ENCODE results near the gene HSPG2.

Gene HSPG2

GRCh38 chr1:21911205-21912001, 25.7 kb downstream of the HSPG2 start:
- TF ChIP-seq, protein P1, sequence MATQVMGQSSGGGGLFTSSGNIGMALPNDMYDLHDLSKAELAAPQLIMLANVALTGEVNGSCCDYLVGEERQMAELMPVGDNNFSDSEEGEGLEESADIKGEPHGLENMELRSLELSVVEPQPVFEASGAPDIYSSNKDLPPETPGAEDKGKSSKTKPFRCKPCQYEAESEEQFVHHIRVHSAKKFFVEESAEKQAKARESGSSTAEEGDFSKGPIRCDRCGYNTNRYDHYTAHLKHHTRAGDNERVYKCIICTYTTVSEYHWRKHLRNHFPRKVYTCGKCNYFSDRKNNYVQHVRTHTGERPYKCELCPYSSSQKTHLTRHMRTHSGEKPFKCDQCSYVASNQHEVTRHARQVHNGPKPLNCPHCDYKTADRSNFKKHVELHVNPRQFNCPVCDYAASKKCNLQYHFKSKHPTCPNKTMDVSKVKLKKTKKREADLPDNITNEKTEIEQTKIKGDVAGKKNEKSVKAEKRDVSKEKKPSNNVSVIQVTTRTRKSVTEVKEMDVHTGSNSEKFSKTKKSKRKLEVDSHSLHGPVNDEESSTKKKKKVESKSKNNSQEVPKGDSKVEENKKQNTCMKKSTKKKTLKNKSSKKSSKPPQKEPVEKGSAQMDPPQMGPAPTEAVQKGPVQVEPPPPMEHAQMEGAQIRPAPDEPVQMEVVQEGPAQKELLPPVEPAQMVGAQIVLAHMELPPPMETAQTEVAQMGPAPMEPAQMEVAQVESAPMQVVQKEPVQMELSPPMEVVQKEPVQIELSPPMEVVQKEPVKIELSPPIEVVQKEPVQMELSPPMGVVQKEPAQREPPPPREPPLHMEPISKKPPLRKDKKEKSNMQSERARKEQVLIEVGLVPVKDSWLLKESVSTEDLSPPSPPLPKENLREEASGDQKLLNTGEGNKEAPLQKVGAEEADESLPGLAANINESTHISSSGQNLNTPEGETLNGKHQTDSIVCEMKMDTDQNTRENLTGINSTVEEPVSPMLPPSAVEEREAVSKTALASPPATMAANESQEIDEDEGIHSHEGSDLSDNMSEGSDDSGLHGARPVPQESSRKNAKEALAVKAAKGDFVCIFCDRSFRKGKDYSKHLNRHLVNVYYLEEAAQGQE (IDR thresholded peaks at IDR 0.05; ENCODE audit: insufficient replicate concordance, low read depth), result no peak
- TF ChIP-seq CTCF (IDR thresholded peaks at IDR 0.05; ENCODE audit: insufficient read depth, low read length) (no peak), SPI1 (IDR thresholded peaks at IDR 0.05; ENCODE audit: borderline replicate concordance, low read depth) (no peak), GABPA (IDR thresholded peaks at IDR 0.05; ENCODE audit: low read depth) (no peak), POLR2AphosphoS5 (IDR thresholded peaks at IDR 0.05; ENCODE audit: low read depth) (no peak)
- Histone ChIP-seq H3K4me3 (replicated peaks; ENCODE audit: insufficient read depth, low read length) (no peak overlapping the region), H3K27me3 (ENCODE audit: insufficient read depth, poor library complexity, severe bottlenecking) (no peaks in the 10 kb centered on the region), H3K27ac (replicated peaks) (no peak overlapping the region)
- DNase-seq (ENCODE audit: low read depth in 1 of 2, low spot score in 1 of 2), result no peak

DNA sequence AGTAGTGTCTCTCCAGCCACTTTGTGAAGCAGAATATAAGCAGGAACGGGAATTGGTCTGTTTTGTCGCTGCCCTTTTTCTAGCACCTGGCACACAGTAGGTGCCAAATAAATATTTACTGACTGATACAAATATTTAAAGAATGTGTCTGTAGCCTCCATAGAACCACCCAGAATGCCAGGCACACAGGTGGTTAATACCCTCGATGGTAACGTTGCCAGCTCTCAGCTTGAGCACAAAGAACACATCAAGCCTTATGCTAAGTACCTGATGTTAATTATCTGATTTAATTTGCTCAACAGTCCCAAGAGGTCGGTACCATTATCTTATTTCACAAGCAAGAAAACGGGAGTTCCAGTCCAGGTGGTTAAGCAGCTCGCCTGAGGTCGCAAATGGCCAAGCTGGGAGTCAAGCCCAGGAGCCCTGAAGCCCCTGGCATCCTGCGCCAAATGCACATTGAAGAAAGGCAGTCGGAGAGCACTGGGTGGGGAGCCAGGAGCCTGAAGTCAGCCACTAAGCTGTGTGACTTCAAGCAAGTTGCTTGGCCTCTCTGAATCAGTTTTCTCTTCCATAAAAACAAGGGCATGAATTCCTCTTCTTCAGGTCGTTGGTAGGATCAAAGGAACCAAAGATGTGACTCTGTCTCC, 26.4 kb downstream of the HSPG2 start:
- no peak for DNase-seq (ENCODE audit: low read depth in 1 of 2, low spot score in 1 of 2)
- Histone ChIP-seq H3K27ac (replicated peaks) (no peak overlapping the region; the same call in 1 of the 2 replicates), H3K27me3 (ENCODE audit: insufficient read depth, poor library complexity, severe bottlenecking) (no peaks in the 10 kb centered on the region), H3K4me3 (replicated peaks; ENCODE audit: insufficient read depth, low read length) (no peak overlapping the region)
- TF ChIP-seq POLR2AphosphoS5 (IDR thresholded peaks at IDR 0.05; ENCODE audit: low read depth) (no peak), CTCF (IDR thresholded peaks at IDR 0.05; ENCODE audit: insufficient read depth, low read length) (no peak), SPI1 (IDR thresholded peaks at IDR 0.05; ENCODE audit: borderline replicate concordance, low read depth) (no peak), GABPA (IDR thresholded peaks at IDR 0.05; ENCODE audit: low read depth) (no peak)
- TF ChIP-seq, protein P1 (IDR thresholded peaks at IDR 0.05; ENCODE audit: insufficient replicate concordance, low read depth), result no peak

DNA sequence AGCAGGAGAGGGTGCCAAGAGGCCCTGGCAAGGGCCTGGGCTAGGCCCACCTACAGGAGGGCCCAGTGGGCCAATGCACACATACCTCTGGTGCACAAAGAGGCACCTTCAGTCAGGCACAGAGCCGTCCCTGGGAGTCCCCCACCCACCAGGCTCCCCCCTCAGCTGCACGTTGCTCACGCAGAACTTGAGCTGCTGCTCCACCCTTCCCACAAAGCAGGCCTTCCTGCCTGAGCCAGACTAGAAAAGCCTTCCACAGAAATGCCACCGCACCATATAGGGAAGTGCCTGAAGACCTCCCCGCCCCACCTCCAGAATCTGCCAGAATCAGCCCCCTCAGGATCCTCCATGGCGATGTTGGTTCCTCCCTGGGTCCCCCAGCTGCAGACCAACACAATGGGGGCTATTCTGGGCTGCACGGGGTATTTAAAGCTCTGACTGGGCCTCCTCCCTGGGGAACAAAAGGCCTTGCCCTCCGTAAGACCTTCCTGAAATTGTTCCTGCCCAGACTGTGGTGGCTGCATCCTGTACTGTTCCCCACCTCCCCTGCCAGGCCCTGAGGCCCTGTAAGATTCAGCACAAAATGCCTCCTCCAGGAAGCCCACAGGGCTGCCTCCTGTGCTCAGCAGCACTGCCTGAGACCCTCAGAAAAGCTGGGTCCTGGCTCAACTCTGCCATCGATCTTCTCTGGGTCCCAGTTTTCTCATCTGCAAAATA, 27.2 kb downstream of the HSPG2 start:
- no peaks in the 10 kb centered on the region for H3K27me3 ChIP-seq (ENCODE audit: insufficient read depth, poor library complexity, severe bottlenecking)
- peak; percentile 90 for TF ChIP-seq SPI1 (IDR thresholded peaks at IDR 0.05; ENCODE audit: borderline replicate concordance, low read depth)
- TF ChIP-seq, protein P1 (IDR thresholded peaks at IDR 0.05; ENCODE audit: insufficient replicate concordance, low read depth), result no peak
- DNase-seq (ENCODE audit: low read depth in 1 of 2, low spot score in 1 of 2), result peak in 1 of 2 experiments; percentile 74
- H3K27ac ChIP-seq (replicated peaks), result peak overlapping the region; percentile 49
- H3K4me3 ChIP-seq (replicated peaks; ENCODE audit: insufficient read depth, low read length), result no peak overlapping the region
